ENCODE results near the gene PTPRM.

DNA sequence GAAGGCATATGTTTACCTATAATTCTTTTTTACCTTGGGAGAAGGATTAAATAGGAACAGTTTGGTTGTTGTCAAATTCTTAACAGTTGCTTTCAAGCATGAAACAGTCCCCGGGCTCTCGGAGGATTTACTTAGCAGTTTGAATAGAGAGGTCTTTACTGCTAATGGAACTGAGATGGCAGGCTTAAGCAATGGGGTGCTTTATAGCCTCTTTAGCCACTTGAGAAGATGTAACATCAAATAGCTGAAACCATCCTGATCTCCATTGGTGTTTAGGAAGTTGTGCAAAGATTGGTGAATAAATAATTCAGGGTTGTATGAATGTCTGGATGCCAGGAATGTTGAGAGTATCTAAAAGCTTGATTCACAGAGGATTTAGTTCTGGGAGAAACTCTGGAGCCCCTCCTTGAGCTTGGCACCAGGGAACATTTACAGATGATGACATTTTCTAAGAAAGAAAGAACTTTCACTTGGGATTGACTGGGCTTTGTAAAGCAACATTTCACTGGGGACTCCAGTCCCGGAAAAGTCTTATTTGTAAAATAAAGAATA, 51.9 kb downstream of the PTPRM start:
- TF ChIP-seq, protein P1, sequence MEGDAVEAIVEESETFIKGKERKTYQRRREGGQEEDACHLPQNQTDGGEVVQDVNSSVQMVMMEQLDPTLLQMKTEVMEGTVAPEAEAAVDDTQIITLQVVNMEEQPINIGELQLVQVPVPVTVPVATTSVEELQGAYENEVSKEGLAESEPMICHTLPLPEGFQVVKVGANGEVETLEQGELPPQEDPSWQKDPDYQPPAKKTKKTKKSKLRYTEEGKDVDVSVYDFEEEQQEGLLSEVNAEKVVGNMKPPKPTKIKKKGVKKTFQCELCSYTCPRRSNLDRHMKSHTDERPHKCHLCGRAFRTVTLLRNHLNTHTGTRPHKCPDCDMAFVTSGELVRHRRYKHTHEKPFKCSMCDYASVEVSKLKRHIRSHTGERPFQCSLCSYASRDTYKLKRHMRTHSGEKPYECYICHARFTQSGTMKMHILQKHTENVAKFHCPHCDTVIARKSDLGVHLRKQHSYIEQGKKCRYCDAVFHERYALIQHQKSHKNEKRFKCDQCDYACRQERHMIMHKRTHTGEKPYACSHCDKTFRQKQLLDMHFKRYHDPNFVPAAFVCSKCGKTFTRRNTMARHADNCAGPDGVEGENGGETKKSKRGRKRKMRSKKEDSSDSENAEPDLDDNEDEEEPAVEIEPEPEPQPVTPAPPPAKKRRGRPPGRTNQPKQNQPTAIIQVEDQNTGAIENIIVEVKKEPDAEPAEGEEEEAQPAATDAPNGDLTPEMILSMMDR (conservative IDR thresholded peaks at IDR 0.05; ENCODE audit: low read depth, low read length), result no peak
- TF ChIP-seq MAZ (IDR thresholded peaks at IDR 0.05; ENCODE audit: borderline replicate concordance, low read depth, low read length), result no peak
- TF ChIP-seq, protein P2, sequence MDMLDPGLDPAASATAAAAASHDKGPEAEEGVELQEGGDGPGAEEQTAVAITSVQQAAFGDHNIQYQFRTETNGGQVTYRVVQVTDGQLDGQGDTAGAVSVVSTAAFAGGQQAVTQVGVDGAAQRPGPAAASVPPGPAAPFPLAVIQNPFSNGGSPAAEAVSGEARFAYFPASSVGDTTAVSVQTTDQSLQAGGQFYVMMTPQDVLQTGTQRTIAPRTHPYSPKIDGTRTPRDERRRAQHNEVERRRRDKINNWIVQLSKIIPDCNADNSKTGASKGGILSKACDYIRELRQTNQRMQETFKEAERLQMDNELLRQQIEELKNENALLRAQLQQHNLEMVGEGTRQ (IDR thresholded peaks at IDR 0.05; ENCODE audit: low read depth, low read length), result no peak
- no peak for TF ChIP-seq RCOR1 (IDR thresholded peaks at IDR 0.05; ENCODE audit: insufficient replicate concordance, low read length)
- no peak for TF ChIP-seq POLR2A (IDR thresholded peaks at IDR 0.05; ENCODE audit: low read depth, low read length)
- TF ChIP-seq MAFK (IDR thresholded peaks at IDR 0.05; ENCODE audit: low read depth, low read length), result no peak
- TF ChIP-seq RAD21 (IDR thresholded peaks at IDR 0.05; ENCODE audit: low read length), result no peak
